Stimulated activated CD8-positive, alpha-beta memory T cell treated with anti-CD3 and anti-CD28 coated beads, Interleukin-4, amount 100 ng/mL, for 24 hours (primary cell): ENCODE results near the gene ARMC3.

Experiments used
- DNase-seq: peaks from one replicate; pipeline ENCODE4 v3.0.0-alpha.2; 2020; ENCODE audit warnings: low read depth

Gene ARMC3

DNA sequence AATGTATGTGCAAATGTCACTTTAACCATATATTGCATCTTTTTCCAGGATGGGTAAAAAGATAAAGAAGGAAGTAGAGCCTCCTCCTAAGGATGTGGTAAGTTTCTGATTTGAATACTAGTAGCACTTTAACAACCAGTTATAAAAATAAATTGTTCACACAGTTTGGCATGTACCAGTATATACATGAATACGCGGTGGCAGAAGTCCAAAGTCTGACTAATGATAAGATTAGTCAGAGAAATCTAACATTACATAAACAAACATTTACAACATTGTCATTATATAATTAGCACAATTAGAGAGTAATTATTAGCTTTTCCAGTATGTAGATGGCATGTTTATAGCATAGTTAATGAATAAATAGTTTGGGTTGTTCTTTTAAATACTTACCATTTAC lies 4.1 kb downstream of the ARMC3 start:
- no peak for DNase-seq

DNA sequence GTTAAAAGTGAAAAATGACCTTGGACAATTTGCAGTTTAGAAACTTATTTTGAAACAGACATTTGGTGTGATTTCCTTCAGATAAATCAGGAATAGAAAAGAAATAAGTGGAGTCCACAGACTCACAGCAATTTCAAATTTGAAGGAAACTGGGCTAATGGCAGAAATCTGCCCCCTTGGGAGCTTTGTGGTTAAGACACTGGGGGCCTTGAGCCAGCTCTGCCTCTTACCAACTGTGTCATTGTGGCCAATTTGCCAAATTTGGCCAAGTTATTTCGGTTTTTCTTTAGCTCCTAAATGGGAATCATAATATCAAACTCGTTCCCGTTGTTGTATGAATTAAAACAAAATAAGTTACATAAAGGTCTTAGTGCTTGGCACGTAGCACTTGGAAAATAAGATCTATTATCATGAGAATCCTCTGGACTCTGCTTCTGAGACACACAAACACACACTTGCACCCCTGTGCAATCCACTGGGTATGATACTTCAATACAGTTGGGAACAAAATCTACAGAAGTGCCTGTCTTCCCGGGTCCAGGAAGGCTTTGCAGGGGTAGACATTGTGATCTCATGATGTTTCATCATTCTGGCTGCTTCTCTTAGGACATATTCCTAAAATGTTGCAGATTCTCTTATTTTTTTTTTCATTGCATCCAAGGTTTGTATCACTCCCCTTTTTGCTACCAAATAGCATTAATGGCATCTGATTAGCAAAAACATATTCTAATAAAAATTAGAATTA lies 4.9 kb downstream of the ARMC3 start:
- no peak for DNase-seq

DNA sequence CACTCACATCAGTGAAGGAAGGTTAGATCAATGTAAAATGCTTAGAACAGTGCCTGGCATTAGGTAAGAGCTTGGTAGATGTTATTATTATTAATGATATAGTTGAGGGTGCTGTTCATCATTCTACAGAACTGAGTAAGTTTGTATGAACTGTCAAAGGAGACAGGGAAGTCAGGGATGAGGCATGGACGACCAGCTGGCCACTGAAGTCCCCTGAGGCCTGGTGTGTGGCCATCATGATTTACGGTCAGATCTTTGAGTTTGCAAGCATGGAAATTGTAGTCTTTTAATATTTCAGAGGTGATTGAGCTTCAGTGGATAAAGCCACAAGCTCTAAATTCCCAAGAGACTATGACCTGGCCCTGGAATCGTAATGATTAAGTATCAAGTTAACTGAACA lies 6.9 kb downstream of the ARMC3 start:
- DNase-seq = no peak

DNA sequence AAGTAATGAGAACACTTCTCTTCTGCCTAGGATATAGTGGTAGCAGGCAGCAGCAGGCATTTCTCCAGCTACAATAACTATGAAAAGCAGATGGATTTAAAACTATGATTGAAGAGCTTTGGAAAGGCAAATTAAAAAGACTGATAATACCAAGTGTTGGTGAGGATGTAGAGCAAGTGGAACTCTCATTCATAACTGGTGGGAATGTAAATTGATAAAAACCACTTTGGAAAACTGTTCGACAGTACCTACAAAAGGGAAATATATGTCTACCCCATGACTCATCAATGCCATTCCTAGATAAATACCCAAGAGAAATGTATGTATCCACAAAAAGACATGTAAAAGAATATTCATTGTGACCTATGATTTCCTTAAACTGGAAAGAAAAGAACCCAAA lies 14.6 kb downstream of the ARMC3 start:
- no peak for DNase-seq

DNA sequence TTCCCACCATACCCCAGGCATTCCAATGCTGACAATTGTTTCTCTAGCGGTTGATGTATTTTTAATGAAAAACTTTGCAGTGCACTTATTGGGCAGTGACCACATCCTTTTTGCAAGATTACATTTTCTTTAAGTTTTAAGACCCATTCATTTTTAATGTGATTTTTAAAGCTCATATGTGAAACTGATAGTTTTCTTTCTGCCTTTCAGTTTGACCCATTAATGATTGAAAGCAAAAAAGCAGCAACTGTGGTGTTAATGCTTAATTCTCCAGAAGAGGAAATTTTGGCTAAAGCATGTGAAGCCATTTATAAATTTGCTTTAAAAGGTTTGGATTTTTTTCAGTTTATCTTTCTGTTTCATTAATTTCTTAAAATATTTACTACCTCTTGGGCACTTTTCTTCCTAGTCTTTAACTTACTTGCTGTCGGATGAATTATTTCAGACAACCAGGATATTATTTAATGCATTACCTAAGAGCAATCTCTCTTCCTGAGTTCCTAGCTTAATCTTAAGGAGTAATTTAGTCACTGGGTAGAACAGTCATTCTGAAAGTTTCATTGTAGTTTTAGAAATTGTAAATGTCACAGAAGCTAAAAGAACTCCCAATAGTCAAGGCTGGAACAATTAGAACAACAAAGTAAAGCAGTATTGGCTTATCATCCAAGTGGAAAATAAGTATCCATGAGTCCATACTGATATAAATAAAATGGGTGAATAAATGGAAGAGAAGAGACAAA lies 18.3 kb downstream of the ARMC3 start:
- DNase-seq = no peak

DNA sequence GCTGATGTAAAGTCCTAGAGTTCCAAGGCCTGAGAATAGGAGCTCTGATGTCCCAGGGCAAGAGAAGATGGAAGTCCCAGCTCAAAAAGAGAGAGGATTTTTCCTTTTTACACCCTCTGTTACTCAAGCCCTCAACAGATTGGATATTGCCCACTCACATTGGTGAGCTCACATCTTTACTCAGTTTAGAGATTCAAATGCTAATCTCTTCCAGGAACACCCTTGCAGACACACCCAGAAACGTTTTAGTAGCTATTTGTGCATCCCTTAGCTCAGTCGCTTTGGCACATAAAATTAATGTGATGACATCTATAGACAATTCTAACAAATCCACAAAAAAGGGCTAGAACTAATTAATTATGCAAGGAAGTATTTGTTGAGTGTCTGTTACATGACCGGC lies 27.1 kb downstream of the ARMC3 start:
- DNase-seq = no peak

DNA sequence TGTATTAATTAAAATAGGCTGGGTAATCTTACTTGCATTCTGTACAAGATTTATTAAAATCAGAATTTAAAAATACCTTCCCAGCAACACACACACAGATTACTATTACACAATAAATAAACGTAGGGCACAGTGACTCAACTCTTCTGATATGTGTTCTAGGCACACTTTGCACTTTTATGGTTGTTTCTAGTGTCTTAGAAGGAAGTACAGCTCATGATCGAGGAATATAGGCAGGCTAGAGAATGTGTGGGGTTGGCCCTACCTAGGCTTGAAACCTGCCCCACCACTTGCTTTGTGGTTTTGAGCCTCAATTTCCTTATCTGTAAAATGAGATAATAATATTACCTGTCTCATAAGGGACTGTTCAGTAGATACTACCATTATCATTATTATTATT lies 30.5 kb downstream of the ARMC3 start:
- no peak for DNase-seq

DNA sequence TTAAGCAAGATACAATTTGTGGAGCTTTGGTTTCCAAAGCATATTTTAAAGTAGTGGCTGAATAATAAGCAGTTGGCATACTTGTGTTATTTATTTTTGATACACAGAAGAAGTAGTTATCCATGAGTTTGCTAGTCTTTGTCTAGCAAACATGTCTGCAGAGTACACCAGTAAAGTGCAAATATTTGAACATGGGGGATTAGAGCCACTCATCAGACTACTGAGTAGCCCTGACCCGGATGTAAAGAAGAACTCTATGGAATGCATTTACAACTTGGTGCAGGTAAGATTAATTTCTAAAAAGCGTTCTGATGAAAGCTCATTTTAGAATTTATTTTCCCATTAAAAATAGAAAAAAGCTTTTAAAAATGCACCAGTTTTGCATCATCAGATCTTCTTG lies 31.4 kb downstream of the ARMC3 start:
- no peak for DNase-seq

DNA sequence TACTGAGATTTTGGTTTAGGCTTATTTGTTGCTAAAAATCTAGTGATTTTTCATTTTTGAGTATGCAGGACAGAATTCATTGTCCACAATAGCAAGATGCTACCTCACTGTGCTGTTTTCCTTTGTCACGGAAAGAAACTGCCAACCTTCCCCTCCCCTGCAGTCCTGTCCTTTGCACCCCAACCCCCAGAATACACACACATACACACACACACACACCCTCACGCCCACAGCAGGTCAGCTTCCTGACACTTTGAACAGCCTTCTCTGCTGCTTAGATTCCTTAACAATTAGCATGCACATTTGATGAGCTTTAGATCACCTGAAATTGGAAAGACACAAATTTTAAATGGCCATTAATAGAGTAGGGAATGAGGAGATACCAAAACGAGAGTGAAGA lies 32.1 kb downstream of the ARMC3 start:
- DNase-seq = no peak

DNA sequence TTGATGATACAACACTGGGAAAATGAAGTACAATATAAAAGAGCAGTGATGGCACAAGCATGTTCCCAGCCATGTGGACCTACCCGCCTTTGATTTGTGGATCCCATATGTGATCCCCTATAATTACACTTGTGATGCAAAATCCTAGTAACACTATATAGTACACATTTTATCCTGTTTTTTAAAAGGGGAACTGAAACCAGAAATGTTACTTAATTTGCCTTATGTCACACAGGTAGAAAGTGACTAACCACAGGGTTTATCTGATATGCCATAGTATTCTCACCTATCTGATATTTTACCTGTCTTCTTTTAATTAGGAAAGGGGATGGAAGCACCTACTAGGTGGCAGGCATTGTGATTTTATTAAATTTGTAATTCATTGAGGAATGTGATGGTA lies 35.0 kb downstream of the ARMC3 start:
- no peak for DNase-seq

DNA sequence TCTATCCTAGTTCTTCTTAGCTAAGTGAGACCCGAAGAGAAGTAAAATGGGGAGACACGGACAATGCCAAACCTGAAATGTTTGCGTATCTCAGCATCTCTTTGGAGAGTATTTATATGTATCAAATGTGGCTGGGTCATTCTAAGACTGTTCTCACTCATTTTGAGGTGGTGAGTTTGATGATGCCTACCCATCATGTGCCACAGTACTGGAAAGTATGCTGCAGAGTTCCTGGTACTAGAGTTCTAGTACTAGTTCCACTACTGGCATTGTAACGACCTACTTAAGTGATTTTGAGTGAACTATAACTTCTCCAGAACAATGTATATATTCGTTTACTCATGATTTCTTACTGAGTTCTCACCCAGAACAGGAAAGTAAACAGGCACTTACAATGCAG lies 41.9 kb downstream of the ARMC3 start:
- DNase-seq = no peak

DNA sequence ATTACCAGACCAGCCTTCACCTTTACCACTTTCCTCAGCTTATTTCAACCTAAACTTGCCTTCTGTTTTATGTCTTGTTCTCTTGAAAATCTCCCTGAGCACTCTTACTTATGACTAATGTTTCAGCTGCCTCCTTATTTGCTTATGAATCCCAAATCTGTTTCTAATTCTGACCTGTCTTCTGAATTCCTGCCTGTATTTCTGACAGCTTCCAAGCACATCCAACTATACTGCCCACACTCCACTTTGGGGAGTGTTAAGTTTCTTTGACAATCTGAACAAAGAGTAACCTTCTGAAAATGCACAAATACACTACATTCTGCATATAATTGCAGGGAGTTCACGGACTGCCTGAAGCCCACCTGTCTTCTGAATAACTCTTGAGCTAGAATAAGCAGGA lies 48.7 kb downstream of the ARMC3 start:
- no peak for DNase-seq

DNA sequence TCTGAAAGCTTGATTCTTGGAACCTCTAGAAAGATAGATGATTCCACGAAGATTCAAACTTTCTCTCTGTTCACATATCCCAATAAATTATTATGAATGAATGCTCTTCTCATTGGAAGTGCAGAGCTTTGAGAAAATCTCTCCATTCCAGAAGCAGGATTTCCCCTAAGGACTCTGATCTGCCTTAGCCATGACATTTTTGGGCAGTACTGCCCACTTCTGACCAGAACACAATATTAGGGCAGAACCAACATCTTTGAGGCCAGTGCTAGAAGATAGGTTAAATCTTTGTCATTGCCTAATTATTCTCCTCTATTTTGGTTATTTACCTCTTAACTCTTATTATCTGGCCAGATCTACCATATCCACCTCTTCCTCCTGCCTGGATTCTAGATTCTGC lies 49.9 kb downstream of the ARMC3 start:
- DNase-seq = no peak

DNA sequence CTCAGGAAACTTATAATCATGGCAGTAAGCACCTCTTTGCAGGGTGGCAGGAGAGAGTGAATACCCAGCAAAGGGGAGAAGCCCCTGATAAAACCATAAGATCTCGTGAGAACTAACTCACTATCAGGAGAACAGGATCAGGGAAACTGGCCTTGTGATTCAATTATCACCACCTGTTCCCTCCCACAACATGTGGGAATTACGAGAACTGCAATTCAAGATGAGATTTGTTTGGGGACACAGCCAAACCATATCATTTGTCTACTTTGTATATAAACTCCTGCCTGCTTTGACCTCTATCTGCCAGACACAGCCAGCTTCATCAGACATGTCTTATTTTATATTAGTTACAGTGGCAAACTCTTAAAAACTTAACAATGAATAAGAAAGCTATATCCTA lies 50.4 kb downstream of the ARMC3 start:
- no peak for DNase-seq

DNA sequence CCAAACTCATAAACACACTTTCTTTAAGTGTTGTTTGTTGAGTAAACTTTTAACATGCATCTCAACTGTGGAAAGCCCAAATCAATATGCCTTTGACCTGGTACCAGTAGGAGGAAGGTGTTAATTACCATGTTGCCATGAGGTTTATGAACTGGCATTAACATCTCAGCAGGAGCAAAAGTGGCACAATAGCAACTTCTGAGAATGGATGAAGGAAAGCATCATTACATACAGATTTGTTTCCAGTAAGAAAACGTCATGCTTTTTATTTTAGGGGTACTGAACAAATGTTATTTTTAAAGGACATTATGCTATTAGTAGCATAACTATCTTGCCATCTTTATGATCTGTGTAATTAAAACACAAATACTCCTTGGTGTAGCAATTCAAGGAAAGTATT lies 51.1 kb downstream of the ARMC3 start:
- DNase-seq = no peak

DNA sequence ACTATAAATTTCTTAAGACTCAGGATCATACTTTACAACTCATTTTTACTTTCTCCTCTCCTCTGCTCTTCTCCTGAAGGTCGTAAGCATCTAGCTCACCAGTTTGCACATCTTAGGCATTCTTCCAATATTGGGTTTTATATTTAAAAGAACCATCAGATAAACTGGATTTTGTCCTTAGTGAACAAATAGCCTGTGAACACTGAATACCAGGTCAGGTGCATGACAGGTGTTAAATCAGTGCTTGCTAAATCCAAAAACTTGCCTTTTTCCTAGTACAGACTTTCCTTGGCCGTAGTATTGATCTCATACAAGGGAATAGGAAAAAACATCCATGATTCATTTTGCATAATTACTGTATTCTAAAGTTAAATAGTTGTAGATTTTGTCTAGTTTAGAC lies 53.0 kb downstream of the ARMC3 start:
- no peak for DNase-seq

DNA sequence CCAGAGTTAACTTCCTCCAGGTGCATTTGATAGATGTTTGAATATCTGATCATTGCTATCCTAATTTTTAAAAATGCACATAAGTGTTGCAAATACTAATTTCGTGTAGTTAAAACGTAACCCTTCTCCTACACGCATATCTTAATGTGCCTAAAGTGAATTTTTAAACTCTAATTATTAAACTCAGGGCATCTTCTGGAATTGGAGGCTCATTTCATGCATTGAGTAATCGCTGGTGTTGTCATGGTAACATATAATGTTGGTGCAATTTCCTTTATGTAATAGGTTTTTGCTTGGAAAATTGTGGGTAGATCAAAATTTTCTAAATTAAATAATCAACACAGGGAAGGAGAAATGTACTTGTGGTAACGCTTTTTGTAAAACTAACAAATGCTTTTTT lies 56.2 kb downstream of the ARMC3 start:
- DNase-seq = no peak

DNA sequence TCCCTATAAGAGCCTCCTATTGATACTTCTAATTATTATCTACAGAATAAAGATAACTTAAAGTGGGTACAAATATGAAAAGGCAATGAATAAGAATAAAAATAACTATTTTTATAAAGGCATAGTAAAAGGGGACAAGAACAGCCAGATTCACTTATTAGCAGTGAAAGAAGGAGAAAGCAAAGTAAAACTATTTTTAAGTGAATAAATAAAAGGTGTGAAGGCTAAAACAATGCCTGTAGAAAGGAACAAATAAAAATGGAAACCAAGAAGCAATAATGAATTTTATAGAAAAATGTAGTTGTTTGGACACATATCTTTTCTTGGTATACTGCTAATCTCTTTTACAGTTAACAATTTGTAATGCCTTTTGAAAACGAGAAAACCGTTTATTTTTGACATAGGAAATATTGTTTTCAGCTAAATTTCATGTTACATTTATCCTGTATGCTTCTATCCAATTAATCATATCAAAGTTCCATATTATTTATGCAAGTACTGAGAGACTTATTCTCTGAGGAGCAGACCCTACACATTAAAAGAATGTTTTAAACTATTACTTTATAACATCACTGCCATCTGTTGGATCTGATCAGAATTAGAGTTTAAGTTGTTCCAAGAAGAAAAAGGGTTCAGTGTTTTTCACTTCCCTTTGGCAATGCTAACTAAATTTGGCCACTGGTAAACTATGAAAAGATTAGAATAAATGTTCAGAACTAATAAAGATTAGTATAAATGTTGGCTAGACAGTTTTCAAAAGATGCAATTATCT lies 59.1 kb downstream of the ARMC3 start:
- DNase-seq = no peak

DNA sequence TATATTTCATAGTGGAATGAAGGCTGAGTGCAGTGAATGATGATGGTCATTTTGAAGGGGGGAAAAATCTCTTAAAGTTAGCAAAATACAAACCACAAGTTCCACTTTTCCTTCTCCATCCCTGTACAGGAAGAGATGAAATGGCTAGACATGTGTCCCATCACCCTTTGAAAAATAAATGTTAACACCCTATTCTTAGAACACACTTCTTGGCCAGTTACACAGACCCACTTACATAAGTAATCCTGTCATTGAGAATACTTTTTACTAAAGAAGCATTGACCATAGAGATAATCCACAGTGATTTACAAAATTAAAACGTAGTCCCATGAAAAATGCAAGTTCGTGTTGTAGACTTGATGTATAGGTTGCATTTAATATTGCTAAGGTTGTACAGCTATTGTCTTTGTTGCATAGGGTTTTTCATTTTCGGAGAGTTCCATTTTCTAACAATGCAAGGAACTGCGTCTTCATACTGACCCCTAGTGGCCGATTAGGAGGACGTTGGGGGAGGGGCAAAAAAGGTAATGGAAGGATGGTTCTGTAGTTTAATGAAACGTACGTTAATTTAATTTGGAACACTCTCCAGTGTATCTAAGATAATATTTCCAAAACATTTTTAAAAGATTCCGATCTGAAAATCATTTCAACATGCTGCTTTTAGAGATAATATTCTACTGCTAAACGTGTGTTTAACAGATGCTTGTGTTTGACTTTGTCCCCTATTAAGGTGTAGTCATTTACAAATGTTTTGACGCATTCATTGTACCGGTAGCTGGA lies 60.9 kb downstream of the ARMC3 start:
- DNase-seq = peak; percentile 35

DNA sequence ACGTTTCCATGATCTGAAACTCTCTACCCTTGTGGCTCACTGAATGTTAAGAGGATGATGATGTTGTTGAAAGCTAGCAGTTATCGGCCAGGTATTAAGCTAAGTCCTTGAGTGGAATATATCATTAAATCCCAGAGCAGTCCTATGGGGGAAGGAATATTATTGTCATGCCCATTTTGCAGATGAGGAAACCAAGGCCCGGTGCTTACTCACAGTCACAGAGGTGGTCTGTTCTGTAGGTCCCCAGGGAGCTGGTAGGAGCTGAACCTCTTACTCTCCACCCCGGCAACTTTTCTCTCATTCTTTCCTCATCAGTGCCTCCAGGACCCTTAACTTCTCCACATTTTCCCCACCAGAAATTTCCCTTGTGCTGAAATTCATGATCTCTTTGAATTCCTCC lies 62.6 kb downstream of the ARMC3 start:
- DNase-seq = no peak

DNA sequence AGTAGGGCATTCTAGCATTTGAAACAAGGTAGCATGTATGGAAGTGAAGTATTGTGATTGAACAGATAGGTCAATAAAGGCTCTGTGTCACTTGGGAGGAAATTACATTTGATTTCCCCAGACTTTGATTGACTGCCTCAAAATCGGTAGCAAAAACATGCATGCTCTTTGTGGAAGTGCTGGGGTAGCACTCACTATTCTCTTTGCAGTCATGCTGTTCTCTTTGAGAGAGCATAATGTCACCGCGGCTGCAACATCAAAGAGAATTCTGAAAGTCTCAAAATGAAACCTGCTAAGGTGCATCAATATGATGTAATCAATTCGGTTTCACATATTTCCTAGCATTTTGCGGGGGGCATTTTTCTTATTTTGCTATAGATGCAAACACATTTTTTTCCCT lies 64.2 kb downstream of the ARMC3 start:
- no peak for DNase-seq

DNA sequence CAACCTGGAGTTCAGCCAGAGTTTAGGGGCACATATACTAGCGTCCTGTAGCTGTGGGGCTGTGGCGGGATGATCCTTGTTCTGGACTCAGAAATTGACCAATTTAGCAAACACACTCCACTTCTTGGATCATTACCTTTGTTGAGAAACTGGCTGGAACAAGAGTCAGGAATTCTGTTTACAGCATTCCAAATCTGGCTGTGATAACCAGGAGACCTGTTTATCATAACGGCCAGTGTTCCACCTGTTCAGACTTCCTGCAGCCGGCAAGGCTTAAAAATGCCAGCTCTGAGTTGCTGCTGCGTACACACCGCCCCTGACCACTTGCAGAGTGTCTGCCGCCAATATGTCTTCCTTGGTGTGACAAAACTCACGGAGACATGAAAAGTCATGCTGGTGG lies 64.8 kb downstream of the ARMC3 start:
- no peak for DNase-seq
